MM.1S (cell line): ENCODE data around the gene MAD1L1.
"Not testable (repeated sequence)": the region's sequence is repeated elsewhere in the genome, so short reads cannot be mapped to it uniquely, and the experiment has no call there.

ENCODE experiments used
- DNase-seq: peaks from one replicate; pipeline ENCODE4 v3.0.0-alpha.2; 2015
- H2AFZ ChIP-seq: fragments of 300-600 bp; sonication (generic); 2 replicates; pipeline ENCODE4 v1.6.0; 2016; ENCODE audit warnings: antibody characterized with exemption, low read length
- H3F3A ChIP-seq: fragments of 300-600 bp; sonication (generic); 2 replicates; pipeline ENCODE4 v1.6.1; 2016; ENCODE audit warnings: mild to moderate bottlenecking, antibody characterized with exemption, low read length, moderate library complexity, mixed read lengths; ENCODE audit not compliant: insufficient read depth
- H3K27ac ChIP-seq: fragments of 300-600 bp; sonication (generic); 2 replicates; pipeline ENCODE4 v1.5.1; 2016; ENCODE audit warnings: mild to moderate bottlenecking, low read length
- H3K27me3 ChIP-seq: fragments of 300-600 bp; sonication (generic); replicated peaks from 2 replicates; pipeline ENCODE4 v1.6.0; 2016; ENCODE audit warnings: low read length; ENCODE audit not compliant: insufficient read depth
- H3K36me3 ChIP-seq: fragments of 300-600 bp; sonication (generic); replicated peaks from 2 replicates; pipeline ENCODE4 v1.6.1; 2016; ENCODE audit warnings: mild to moderate bottlenecking, low read length, mixed read lengths; ENCODE audit not compliant: insufficient read depth
- H3K4me1 ChIP-seq: fragments of 300-600 bp; sonication (generic); 2 replicates; pipeline ENCODE4 v1.6.1; 2016; ENCODE audit warnings: low read length, mixed read lengths
- H3K4me2 ChIP-seq: fragments of 300-600 bp; sonication (generic); 2 replicates; pipeline ENCODE4 v1.6.0; 2016; ENCODE audit warnings: low read depth, low read length
- H3K4me3 ChIP-seq: fragments of 300-600 bp; sonication (generic); 2 replicates; pipeline ENCODE4 v1.5.1; 2016; ENCODE audit warnings: low read length, mixed read lengths
- H3K79me2 ChIP-seq: fragments of 300-600 bp; sonication (generic); 2 replicates; pipeline ENCODE4 v1.6.1; 2016; ENCODE audit warnings: mixed run types, low read length, mixed read lengths
- H3K9ac ChIP-seq: fragments of 300-600 bp; sonication (generic); 2 replicates; pipeline ENCODE4 v1.6.1; 2016; ENCODE audit warnings: low read length, mixed read lengths
- H3K9me2 ChIP-seq: fragments of 300-600 bp; sonication (generic); replicated peaks from 2 replicates; pipeline ENCODE4 v1.6.1; 2016; ENCODE audit warnings: mild to moderate bottlenecking, low read length, mixed read lengths; ENCODE audit not compliant: insufficient read depth
- H3K9me3 ChIP-seq: fragments of 300-600 bp; sonication (generic); replicated peaks from 2 replicates; pipeline ENCODE4 v1.6.1; 2016; ENCODE audit warnings: mild to moderate bottlenecking, low read length, mixed read lengths; ENCODE audit not compliant: insufficient read depth
- H4K20me1 ChIP-seq: fragments of 300-600 bp; sonication (generic); 2 replicates; pipeline ENCODE4 v1.6.1; 2016; ENCODE audit warnings: mild to moderate bottlenecking, low read length, moderate library complexity, mixed read lengths; ENCODE audit not compliant: insufficient read depth
- EZH2 ChIP-seq: fragments of 300-600 bp; sonication (generic); optimal IDR thresholded peaks from 2 replicates; pipeline ENCODE3; 2017; ENCODE audit warnings: low read depth, mild to moderate bottlenecking, antibody characterized with exemption, low read length, mixed read lengths
- EZH2phosphoT487 ChIP-seq: fragments of 300-600 bp; sonication (generic); IDR thresholded peaks from 2 replicates; pipeline ENCODE4 v1.6.1; 2018; ENCODE audit warnings: antibody characterized with exemption, low read length
- TF ChIP-seq, protein P1 (sequence below): fragments of 300-600 bp; sonication (generic); IDR thresholded peaks from 2 replicates; pipeline ENCODE4 v1.5.1; 2016; ENCODE audit warnings: antibody characterized with exemption, low read length, mixed read lengths

MAD1L1 gene

DNA sequence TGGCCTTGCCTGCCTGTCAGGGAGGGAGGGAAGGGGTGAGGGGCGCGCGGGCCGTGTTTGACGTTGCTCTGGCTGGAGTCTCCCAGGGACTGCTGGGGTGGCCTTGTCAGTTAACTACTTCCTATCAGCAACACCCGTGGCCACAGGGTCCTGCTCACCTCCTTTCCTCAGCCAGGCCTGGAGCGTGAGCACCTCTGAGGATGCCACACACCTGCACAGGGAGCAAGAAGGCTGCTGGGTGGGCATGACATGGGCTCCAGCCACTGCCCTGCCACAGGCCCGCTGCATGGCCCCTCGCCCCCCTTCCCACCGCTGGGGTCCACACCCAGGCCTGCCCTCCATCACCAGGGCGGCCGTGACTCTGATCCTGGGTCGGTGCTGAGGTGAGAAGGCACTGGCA is 350.3 kb downstream of the MAD1L1 start:
- H3K36me3 ChIP-seq, result no peaks in the 10 kb centered on the region
- H3K27ac ChIP-seq, result no peak overlapping the region
- H3K27me3 ChIP-seq, result no peaks in the 10 kb centered on the region
- no peak for DNase-seq
- no peaks in the 10 kb centered on the region for H3K9me3 ChIP-seq
- H3F3A ChIP-seq, result no peaks in the 10 kb centered on the region
- H3K9ac ChIP-seq, result no peak overlapping the region
- no peaks in the 10 kb centered on the region for H3K79me2 ChIP-seq
- H2AFZ ChIP-seq, result no peak overlapping the region
- H3K4me3 ChIP-seq, result no peak overlapping the region
- H3K9me2 ChIP-seq, result no peaks in the 10 kb centered on the region
- H3K4me2 ChIP-seq, result no peak overlapping the region
- H3K4me1 ChIP-seq, result no peaks in the 10 kb centered on the region
- no peaks in the 10 kb centered on the region for H4K20me1 ChIP-seq
- TF ChIP-seq EZH2phosphoT487, result no peak
- TF ChIP-seq EZH2, result no peak
- TF ChIP-seq, protein P1, sequence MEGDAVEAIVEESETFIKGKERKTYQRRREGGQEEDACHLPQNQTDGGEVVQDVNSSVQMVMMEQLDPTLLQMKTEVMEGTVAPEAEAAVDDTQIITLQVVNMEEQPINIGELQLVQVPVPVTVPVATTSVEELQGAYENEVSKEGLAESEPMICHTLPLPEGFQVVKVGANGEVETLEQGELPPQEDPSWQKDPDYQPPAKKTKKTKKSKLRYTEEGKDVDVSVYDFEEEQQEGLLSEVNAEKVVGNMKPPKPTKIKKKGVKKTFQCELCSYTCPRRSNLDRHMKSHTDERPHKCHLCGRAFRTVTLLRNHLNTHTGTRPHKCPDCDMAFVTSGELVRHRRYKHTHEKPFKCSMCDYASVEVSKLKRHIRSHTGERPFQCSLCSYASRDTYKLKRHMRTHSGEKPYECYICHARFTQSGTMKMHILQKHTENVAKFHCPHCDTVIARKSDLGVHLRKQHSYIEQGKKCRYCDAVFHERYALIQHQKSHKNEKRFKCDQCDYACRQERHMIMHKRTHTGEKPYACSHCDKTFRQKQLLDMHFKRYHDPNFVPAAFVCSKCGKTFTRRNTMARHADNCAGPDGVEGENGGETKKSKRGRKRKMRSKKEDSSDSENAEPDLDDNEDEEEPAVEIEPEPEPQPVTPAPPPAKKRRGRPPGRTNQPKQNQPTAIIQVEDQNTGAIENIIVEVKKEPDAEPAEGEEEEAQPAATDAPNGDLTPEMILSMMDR, result no peak

DNA sequence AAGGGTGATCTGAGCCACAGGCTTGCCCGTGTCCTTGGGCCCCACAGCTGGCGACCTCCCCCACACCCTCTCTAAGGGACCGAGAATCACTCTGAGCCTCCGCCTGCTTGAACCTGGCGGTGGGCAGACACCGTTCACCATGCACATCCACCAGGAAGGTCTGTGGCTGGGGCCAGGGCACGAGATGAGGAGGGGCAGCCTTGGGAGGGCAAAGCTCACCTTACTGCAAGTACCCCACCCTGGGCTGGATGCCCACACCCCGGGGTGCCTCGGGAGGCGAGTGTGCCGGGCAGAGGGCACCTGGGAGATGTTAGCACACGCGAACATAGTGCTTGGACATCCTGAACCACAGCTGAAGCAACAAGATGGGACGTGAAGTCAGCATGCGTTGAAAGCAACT is 350.8 kb downstream of the MAD1L1 start:
- Histone ChIP-seq H3K36me3 (no peaks in the 10 kb centered on the region), H3K4me1 (no peaks in the 10 kb centered on the region), H3K9ac (no peak overlapping the region), H3K27ac (no peak overlapping the region), H3K4me2 (no peak overlapping the region), H4K20me1 (no peaks in the 10 kb centered on the region), H3K9me3 (no peaks in the 10 kb centered on the region), H3K4me3 (no peak overlapping the region), H3F3A (no peaks in the 10 kb centered on the region), H3K79me2 (no peaks in the 10 kb centered on the region), H3K27me3 (no peaks in the 10 kb centered on the region), H3K9me2 (no peaks in the 10 kb centered on the region), H2AFZ (no peak overlapping the region)
- TF ChIP-seq, protein P1, result no peak
- no peak for TF ChIP-seq EZH2
- TF ChIP-seq EZH2phosphoT487, result no peak
- DNase-seq, result no peak

DNA sequence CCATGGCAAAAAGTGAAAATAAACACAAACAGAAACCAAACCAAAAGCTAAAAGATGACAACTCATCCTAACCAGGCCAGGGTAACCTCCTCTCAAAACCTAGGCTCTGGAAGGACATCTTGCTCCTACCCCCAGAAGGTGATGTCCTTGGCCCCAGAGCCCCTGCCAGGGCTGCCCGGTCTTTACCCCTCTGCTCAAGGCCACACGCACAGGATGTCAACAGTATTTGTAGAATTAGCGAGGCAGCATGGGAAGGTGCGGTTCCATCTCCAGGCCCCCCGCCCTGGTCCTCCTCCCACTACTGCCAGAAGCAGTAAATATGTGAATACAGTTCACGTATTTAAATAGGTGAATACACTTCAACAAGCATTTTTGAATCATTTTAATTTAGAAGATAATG is 356.1 kb downstream of the MAD1L1 start:
- H3K4me3 ChIP-seq, H3K4me2 ChIP-seq, H3K9ac ChIP-seq, H3K27ac ChIP-seq, H3K79me2 ChIP-seq, H3K9me2 ChIP-seq, H4K20me1 ChIP-seq, DNase-seq, H3K36me3 ChIP-seq, H3K9me3 ChIP-seq, H2AFZ ChIP-seq, H3F3A ChIP-seq, H3K27me3 ChIP-seq, H3K4me1 ChIP-seq: not testable (repeated sequence)

DNA sequence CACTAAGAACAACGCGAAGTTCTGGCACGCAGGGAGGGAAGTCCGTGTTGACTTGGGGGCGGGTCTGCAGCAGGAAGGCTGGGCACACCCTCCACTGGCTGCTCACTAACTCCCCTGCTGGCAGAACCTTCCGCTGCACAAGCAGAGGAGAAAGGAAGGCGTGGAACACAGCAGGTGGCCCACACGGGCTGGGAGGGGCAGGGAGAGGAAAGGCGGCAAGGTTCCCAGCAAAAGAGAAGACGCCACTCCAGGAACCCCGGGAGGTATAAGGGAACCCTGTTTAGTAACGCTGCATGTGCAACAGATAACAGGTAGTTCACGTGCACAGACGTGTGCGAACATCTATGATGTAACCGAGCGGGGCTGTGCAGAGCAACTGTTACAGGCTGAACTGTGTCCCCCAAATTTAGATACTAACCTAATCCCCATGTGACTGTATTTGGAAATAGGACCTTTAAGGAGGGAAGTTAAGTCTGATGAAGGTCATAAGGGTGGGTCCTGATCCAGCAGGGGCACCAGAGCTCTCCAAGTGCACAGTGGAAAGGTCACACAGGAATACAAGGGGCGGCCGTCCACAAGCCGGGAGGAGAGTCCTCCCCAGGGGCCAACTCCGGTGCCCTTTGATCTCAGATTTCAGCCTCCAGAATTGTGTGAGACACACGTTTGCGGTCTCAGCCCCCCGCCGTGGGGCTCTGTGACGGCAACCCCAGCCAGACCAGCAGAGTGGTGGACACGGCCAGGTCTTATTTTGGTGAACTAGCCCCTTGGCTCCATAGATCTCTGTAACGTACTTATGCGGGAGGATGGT is 357.1 kb downstream of the MAD1L1 start:
- H3K4me3 ChIP-seq, H4K20me1 ChIP-seq, H3K36me3 ChIP-seq, H3K9me3 ChIP-seq, DNase-seq, H3K27me3 ChIP-seq, H3K79me2 ChIP-seq, H3K9me2 ChIP-seq, H3F3A ChIP-seq, H3K4me1 ChIP-seq, H3K27ac ChIP-seq, H2AFZ ChIP-seq, H3K4me2 ChIP-seq, H3K9ac ChIP-seq: not testable (repeated sequence)

DNA sequence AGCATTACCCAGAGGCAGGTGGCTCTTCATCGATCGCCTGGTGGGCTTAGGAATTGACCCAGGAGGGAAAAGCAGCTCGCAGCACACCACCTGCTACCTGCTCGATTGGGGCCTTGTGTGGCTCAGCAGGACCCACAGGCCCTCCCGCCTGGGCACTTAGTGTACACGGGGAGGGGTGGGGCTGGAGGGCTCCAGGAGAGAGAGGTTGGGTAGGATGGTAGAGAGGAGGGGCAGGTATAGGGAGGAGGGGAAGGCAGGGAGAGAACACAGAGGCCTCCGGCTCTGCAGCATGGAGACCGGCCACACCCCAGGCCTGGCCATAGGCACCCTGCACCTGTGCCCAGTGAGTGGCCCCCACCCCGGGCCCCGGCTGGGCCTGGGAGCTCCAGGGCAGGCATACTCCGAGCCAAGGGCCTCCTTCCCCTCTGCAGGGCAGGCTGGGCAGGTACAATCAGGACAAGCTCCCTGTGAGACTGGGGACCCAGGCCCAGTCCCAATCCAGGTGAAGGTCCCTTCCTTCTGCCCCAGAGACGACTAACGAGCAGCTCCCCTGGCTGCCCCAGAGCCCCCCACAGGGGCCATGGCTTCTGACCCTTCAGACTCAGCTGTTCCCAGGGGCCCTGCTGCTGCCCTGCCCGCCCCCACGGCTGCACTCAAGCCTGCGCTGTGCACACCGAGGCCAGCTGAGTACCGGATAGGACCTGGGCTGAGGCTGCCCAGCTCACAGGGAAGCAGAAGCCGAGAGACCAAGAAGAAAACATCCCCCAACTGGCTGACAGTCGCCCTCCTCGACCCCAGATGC is 358.0 kb downstream of the MAD1L1 start:
- H3K4me3 ChIP-seq, H3K27ac ChIP-seq: not testable (repeated sequence)

More for the DNA sequence above, 358.0 kb downstream of the MAD1L1 start:
- H3K4me1 ChIP-seq, H4K20me1 ChIP-seq, H2AFZ ChIP-seq, H3K9me3 ChIP-seq, H3K4me2 ChIP-seq, H3K9me2 ChIP-seq, H3K27me3 ChIP-seq, H3K79me2 ChIP-seq, H3F3A ChIP-seq, H3K9ac ChIP-seq, H3K36me3 ChIP-seq, DNase-seq: not testable (repeated sequence)
